ENCODE data around the gene CDK14.

CDK14 gene

DNA sequence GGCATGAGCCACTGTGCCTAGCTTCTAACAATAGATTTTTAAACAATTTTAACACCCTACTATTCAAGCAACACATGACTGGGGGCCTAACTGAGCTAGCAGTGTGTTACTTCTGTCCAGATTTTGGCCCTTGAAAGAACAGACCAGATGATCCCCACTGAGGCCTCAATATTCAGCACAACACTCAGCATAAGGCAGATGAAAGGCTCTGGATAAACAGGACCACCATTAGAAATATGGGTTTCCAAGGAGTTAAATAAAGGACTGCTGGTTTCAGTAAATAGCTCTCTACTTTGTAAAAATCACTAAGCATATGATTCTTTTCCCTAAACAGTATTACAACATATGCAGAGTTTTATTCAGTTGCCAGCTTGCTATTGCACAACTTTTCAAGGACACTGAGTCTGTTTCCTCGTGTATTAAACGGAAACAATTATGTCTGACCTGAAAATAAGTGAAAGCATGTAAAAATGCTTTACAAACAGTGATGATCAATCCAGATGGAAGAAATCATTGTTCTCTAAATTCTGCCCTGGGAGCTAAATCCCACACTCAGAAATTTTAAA is 644.3 kb downstream of the CDK14 start:
- DNase-seq, result peak; percentile 58

GRCh38 chr7:91242097-91242844 is 646.1 kb downstream of the CDK14 start:
- no peak for DNase-seq

DNA sequence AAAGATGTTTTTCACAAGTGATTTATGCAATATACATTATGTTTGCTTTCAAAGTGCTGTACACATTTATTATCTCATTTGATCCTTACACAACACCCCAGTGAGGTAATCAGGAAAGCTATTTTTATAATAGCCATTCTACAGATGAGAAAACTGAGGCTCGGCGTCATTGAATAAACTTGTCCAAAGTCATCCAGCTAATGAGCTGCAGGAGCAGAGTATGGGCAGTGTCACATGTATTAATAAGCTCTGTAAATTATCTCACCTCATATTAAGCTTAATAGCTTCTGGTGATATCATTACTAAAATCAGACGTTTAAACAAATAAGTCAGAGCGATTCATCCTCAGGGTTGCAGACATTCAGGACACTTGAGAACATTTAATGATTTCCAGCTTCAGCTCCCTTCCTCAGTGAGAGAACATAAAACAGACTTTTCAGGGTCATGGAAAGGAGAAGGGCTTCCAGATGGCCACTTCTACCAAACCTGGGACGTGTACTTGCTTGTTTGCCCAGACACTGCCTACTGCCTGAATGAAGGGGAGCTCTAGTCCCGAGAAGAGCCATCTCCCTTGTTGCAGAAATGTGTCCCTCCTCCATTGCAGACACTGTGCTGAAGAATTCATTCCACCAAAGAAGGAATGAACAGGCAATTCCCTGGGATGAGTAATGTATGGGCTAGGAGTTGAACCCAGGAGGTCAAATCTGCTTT is 647.6 kb downstream of the CDK14 start:
- DNase-seq, result no peak

- no peak for DNase-seq
Measured at GRCh38 chr7:91247500-91247899, 651.4 kb downstream of the CDK14 start.

- no peak for DNase-seq
Measured at GRCh38 chr7:91248996-91249395, 652.9 kb downstream of the CDK14 start.

- no peak for DNase-seq
Measured at GRCh38 chr7:91249506-91250233, 653.5 kb downstream of the CDK14 start.

GRCh38 chr7:91250706-91251105 is 654.6 kb downstream of the CDK14 start:
- DNase-seq, result no peak

- no peak for DNase-seq
Measured at GRCh38 chr7:91251877-91252276, 655.8 kb downstream of the CDK14 start.

All from suppressor macrophage treated with lipopolysaccharide for 4 hours (primary cell).